GM23338 (cell line): ENCODE measurements around the gene GNG4.

ENCODE experiments used
- CREB1 ChIP-seq: fragments of 250-450 bp; sonication (Bioruptor Pico); IDR thresholded peaks from 2 replicates; pipeline ENCODE4 v1.5.0; 2020; ENCODE audit warnings: low read depth, mild to moderate bottlenecking, moderate library complexity
- CTCF ChIP-seq, 2 experiments: fragments of 200-600 bp in 1 of 2; sonication (generic) in 1 of 2; conservative IDR thresholded peaks; 2 replicates each; pipeline versions ENCODE4 v1.5.1 to v1.6.1; 2016 to 2017; ENCODE audit warnings: antibody characterized with exemption in 2 of 2, low read depth in 2 of 2, mild to moderate bottlenecking in 2 of 2, moderate library complexity in 1 of 2
- EZH2 ChIP-seq: fragments of 200-600 bp; sonication (generic); IDR thresholded peaks from one replicate; pipeline ENCODE4 v1.8.0; 2017; ENCODE audit warnings: antibody characterized with exemption, mild to moderate bottlenecking, low read depth; ENCODE audit not compliant: unreplicated experiment
- EZH2phosphoT487 ChIP-seq: fragments of 200-600 bp; sonication (generic); IDR thresholded peaks from one replicate; pipeline ENCODE4 v1.8.1; 2018; ENCODE audit warnings: antibody characterized with exemption; ENCODE audit not compliant: unreplicated experiment
- JUNB ChIP-seq: IDR thresholded peaks from one replicate; pipeline ENCODE4 v1.6.1; 2016; ENCODE audit warnings: antibody characterized with exemption; ENCODE audit not compliant: unreplicated experiment
- NANOG ChIP-seq: IDR thresholded peaks from 2 replicates; pipeline ENCODE4 v1.6.1; 2016; ENCODE audit warnings: antibody characterized with exemption, borderline replicate concordance
- POLR2AphosphoS5 ChIP-seq: IDR thresholded peaks from 2 replicates; pipeline ENCODE4 v1.6.1; 2016; ENCODE audit warnings: antibody characterized with exemption, low read depth
- ZNF114 ChIP-seq: fragments of 250-450 bp; sonication (Bioruptor Pico); IDR thresholded peaks from 2 replicates; pipeline ENCODE4 v1.5.0; 2020; ENCODE audit warnings: mild to moderate bottlenecking, moderate library complexity
- TF ChIP-seq, protein P1 (sequence below): IDR thresholded peaks from one replicate; pipeline ENCODE4 v1.6.1; 2018; ENCODE audit warnings: antibody characterized with exemption; ENCODE audit not compliant: unreplicated experiment
- TF ChIP-seq, protein P2 (sequence below): IDR thresholded peaks from 2 replicates; pipeline ENCODE4 v1.6.1; 2016; ENCODE audit warnings: antibody characterized with exemption

- TF ChIP-seq EZH2, result no peak
- TF ChIP-seq POLR2AphosphoS5, result no peak
- TF ChIP-seq CTCF (conservative IDR thresholded peaks at IDR 0.05; ENCODE audit: low read depth in 2 of 2), result no peak
- TF ChIP-seq EZH2phosphoT487, result no peak
- TF ChIP-seq, protein P1, sequence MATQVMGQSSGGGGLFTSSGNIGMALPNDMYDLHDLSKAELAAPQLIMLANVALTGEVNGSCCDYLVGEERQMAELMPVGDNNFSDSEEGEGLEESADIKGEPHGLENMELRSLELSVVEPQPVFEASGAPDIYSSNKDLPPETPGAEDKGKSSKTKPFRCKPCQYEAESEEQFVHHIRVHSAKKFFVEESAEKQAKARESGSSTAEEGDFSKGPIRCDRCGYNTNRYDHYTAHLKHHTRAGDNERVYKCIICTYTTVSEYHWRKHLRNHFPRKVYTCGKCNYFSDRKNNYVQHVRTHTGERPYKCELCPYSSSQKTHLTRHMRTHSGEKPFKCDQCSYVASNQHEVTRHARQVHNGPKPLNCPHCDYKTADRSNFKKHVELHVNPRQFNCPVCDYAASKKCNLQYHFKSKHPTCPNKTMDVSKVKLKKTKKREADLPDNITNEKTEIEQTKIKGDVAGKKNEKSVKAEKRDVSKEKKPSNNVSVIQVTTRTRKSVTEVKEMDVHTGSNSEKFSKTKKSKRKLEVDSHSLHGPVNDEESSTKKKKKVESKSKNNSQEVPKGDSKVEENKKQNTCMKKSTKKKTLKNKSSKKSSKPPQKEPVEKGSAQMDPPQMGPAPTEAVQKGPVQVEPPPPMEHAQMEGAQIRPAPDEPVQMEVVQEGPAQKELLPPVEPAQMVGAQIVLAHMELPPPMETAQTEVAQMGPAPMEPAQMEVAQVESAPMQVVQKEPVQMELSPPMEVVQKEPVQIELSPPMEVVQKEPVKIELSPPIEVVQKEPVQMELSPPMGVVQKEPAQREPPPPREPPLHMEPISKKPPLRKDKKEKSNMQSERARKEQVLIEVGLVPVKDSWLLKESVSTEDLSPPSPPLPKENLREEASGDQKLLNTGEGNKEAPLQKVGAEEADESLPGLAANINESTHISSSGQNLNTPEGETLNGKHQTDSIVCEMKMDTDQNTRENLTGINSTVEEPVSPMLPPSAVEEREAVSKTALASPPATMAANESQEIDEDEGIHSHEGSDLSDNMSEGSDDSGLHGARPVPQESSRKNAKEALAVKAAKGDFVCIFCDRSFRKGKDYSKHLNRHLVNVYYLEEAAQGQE, result no peak
- no peak for TF ChIP-seq JUNB
- TF ChIP-seq, protein P2, sequence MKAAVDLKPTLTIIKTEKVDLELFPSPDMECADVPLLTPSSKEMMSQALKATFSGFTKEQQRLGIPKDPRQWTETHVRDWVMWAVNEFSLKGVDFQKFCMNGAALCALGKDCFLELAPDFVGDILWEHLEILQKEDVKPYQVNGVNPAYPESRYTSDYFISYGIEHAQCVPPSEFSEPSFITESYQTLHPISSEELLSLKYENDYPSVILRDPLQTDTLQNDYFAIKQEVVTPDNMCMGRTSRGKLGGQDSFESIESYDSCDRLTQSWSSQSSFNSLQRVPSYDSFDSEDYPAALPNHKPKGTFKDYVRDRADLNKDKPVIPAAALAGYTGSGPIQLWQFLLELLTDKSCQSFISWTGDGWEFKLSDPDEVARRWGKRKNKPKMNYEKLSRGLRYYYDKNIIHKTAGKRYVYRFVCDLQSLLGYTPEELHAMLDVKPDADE, result no peak
- TF ChIP-seq ZNF114 (CRISPR knock-in tag), result no peak
- no peak for TF ChIP-seq CREB1
- TF ChIP-seq NANOG, result no peak
These were observed 61.4 kb downstream of the GNG4 start for GRCh38 chr1:235588156-235588555.
